Glutamatergic neuron (in vitro differentiated cells): Measurements from ENCODE around the gene GPR158. TPM values are rescaled to one million over a fixed set of nuclear protein-coding genes. Genes with fewer than 3 reads are reported as not detected.

ENCODE experiments used
- DNase-seq: peaks from one replicate; pipeline ENCODE4 v3.0.0; 2022
- H3K27ac Mint-ChIP-seq: one replicate; pipeline ENCODE4 v1.8.0; 2020; ENCODE audit warnings: mild to moderate bottlenecking, mixed read lengths, inconsistent platforms; ENCODE audit not compliant: unreplicated experiment
- H3K27me3 Mint-ChIP-seq: one replicate; pipeline ENCODE4 v1.8.0; 2020; ENCODE audit warnings: mild to moderate bottlenecking, moderate library complexity, mixed read lengths, inconsistent platforms; ENCODE audit not compliant: unreplicated experiment
- H3K36me3 Mint-ChIP-seq: one replicate; pipeline ENCODE4 v1.8.0; 2020; ENCODE audit warnings: mild to moderate bottlenecking, mixed read lengths, inconsistent platforms; ENCODE audit not compliant: unreplicated experiment
- H3K4me1 Mint-ChIP-seq: one replicate; pipeline ENCODE4 v1.8.0; 2020; ENCODE audit warnings: mild to moderate bottlenecking, low read depth, mixed read lengths, inconsistent platforms; ENCODE audit not compliant: unreplicated experiment
- H3K4me3 Mint-ChIP-seq: one replicate; pipeline ENCODE4 v1.8.0; 2020; ENCODE audit warnings: mild to moderate bottlenecking, mixed read lengths, inconsistent platforms; ENCODE audit not compliant: unreplicated experiment
- H3K9me3 Mint-ChIP-seq: one replicate; pipeline ENCODE4 v1.8.0; 2020; ENCODE audit warnings: mild to moderate bottlenecking, moderate library complexity, mixed read lengths, inconsistent platforms; ENCODE audit not compliant: unreplicated experiment
- total RNA-seq: library from RNA; stranded (reverse); fragmentation: NEBNext Ultra II Directional; extraction: Animal tissue kit (Norgen Biotek cat#: 25700); gene quantifications from one replicate; pipeline ENCODE4 v1.2.1, GENCODE V29; 2021; ENCODE audit not compliant: unreplicated experiment
- TF ChIP-seq, protein P1 (sequence below): fragments of 200-600 bp; sonication (generic); IDR thresholded peaks from one replicate; pipeline ENCODE4 v1.5.0; 2021; ENCODE audit not compliant: partially characterized antibody, unreplicated experiment

The GPR158 gene
- total RNA-seq, 1 donor from 2014 or later, result 2.6 TPM

DNA sequence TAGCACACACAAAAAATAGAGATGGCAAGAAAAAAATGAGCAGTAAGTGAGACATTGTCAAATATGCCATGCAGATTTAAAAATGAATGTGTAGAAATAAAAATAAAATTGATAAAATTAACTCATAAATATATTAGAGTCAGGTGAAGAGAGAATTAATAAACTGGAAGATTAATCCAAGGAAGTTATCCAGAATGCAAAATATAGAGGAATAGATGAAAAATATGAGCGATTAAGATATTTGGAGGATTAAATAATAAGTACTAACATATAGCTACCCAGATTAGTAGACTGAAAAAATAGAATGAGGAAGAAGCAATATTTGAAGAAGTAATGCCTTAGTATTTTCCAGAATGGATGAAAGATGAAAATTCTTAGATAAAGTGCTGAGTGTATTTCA lies 103.4 kb downstream of the GPR158 start:
- Mint-ChIP-seq H3K4me3 (no peak overlapping the region), H3K27ac (no peak overlapping the region), H3K4me1 (no peaks in the 10 kb centered on the region), H3K27me3 (no peaks in the 10 kb centered on the region), H3K9me3 (peaks cover 10% of the 10 kb centered on the region), H3K36me3 (peaks cover 11% of the 10 kb centered on the region)
- no peak for DNase-seq
- TF ChIP-seq, protein P1, sequence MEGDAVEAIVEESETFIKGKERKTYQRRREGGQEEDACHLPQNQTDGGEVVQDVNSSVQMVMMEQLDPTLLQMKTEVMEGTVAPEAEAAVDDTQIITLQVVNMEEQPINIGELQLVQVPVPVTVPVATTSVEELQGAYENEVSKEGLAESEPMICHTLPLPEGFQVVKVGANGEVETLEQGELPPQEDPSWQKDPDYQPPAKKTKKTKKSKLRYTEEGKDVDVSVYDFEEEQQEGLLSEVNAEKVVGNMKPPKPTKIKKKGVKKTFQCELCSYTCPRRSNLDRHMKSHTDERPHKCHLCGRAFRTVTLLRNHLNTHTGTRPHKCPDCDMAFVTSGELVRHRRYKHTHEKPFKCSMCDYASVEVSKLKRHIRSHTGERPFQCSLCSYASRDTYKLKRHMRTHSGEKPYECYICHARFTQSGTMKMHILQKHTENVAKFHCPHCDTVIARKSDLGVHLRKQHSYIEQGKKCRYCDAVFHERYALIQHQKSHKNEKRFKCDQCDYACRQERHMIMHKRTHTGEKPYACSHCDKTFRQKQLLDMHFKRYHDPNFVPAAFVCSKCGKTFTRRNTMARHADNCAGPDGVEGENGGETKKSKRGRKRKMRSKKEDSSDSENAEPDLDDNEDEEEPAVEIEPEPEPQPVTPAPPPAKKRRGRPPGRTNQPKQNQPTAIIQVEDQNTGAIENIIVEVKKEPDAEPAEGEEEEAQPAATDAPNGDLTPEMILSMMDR, result no peak

DNA sequence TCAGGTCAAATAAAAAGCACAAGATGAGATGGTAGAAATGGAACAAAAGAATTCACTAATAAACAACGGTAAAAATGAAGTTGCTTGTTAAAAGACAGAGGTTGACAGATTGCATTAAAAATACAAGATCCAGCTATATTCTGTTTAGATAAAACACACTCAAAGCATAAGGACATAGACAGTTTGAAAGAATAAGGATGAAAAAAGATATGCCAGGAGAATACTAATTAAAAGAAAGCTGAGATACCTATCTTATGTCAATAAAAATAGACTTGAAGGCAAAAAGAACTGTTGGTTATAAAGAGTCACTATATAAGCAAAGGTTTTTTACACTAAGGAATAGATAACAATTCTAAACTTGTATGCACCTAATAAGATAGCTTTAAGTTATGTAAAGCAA lies 105.3 kb downstream of the GPR158 start:
- H3K4me1 Mint-ChIP-seq, result no peaks in the 10 kb centered on the region
- no peak for DNase-seq
- H3K27ac Mint-ChIP-seq, result no peak overlapping the region
- TF ChIP-seq, protein P1, result no peak
- H3K27me3 Mint-ChIP-seq, result no peaks in the 10 kb centered on the region
- H3K4me3 Mint-ChIP-seq, result no peak overlapping the region
- peaks cover 11% of the 10 kb centered on the region for H3K36me3 Mint-ChIP-seq
- H3K9me3 Mint-ChIP-seq, result peaks cover 10% of the 10 kb centered on the region

DNA sequence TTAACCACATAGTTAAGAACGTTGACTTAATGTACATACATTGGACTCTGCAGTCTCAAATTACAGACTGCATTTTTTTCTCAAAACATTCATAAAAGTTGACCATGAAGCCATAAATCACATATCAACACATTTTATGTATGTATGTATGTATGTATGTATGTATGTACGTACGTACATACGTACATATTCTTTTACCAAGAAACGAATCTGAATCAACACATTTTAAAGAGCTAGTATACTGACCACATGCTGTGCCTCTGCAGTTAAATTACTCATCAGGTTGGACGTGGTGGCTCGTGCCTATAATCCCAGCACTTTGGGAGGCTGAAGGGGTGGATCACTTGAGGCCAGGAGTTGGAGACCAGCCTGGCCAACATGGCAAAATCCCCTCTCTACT lies 105.8 kb downstream of the GPR158 start:
- Mint-ChIP-seq H3K9me3 (peaks cover 10% of the 10 kb centered on the region), H3K27ac (no peak overlapping the region), H3K27me3 (no peaks in the 10 kb centered on the region), H3K36me3 (peaks cover 15% of the 10 kb centered on the region), H3K4me3 (no peak overlapping the region), H3K4me1 (no peaks in the 10 kb centered on the region)
- TF ChIP-seq, protein P1, result no peak
- no peak for DNase-seq

DNA sequence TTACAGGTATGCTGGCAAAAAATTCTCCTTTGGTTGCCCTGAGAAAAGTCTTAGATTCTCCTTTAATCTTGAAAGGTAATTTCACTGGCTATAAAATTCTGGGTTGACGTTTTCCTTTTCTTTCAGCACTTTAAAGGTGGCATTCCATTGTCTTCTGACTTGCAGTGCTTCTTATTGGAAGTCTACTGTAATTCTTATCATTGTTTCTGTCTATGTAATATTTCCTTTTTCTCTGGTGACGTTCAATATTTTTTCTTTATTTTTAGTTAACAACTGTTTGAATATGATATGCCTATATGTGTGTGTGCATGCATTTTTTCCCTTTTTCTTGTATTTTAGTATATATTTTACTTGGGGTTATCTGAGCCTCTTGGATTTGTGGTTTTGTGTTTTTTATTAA lies 111.0 kb downstream of the GPR158 start:
- H3K4me1 Mint-ChIP-seq, result no peaks in the 10 kb centered on the region
- peaks cover 2% of the 10 kb centered on the region for H3K9me3 Mint-ChIP-seq

DNA sequence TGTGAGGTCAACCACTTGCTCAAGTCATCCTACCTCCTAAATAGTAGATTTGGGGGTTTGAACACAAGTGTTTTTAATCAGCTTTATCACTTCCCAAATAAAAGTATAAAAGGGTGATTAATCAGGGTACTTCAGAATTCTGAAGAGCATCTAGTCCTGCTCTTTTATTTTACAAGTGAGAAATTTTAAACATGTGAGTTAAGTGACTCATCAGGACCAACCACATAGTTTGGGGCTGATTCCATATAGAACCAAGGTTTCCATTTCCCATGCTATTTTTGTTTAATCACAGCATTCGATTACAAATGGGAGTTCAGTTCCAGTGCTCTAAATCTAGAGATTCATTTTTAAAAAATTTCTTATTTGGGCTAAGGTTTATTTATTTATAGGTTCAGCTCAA lies 113.4 kb downstream of the GPR158 start:
- H3K36me3 Mint-ChIP-seq, result peaks cover 13% of the 10 kb centered on the region
- TF ChIP-seq, protein P1, result no peak
- H3K27ac Mint-ChIP-seq, result no peak overlapping the region
- no peaks in the 10 kb centered on the region for H3K4me1 Mint-ChIP-seq
- no peaks in the 10 kb centered on the region for H3K27me3 Mint-ChIP-seq
- no peak overlapping the region for H3K4me3 Mint-ChIP-seq
- peaks cover 2% of the 10 kb centered on the region for H3K9me3 Mint-ChIP-seq
- DNase-seq, result no peak

More for the DNA sequence above, 111.0 kb downstream of the GPR158 start:
- no peak for DNase-seq
- Mint-ChIP-seq H3K36me3 (peaks cover 13% of the 10 kb centered on the region), H3K27ac (no peak overlapping the region), H3K4me3 (no peak overlapping the region), H3K27me3 (no peaks in the 10 kb centered on the region)
- TF ChIP-seq, protein P1, result no peak
